GM12878 (cell line): ENCODE results near the gene REG1A. TPM values are rescaled to one million over a fixed set of nuclear protein-coding genes. Genes with fewer than 3 reads are reported as not detected.

Source experiments
- ATAC-seq: fragments of 200-7000 bp; cut with Tn5 transposase; 3 replicates; pipeline ENCODE4 v1.9.1; 2020; ENCODE audit warnings: mild to moderate bottlenecking, moderate library complexity
- BruUV-seq: library from RNA; stranded (reverse); fragments of 400-500 nt; replicated peaks from 2 replicates; lab custom pipeline; 2021; lab: Mats Ljungman, UMichigan
- CTCF ChIA-PET: fragments of 300-600 bp; sonication (Branson Sonifier 250); formaldehyde crosslinking; extraction: SDS; loops from one replicate; lab custom pipeline; 2021; ENCODE audit warnings: inconsistent platforms; lab: Yijun Ruan, JAX
- POLR2A ChIA-PET: fragments of 350-600 bp; formaldehyde crosslinking; extraction: SDS; loops from one replicate; lab custom pipeline; 2021; ENCODE audit warnings: inconsistent platforms; lab: Charles Lee
- RAD21 ChIA-PET: fragments of 300-600 bp; sonication (Branson Sonifier 250); formaldehyde crosslinking; loops from one replicate; lab custom pipeline; 2023; ENCODE audit warnings: antibody characterized with exemption; ENCODE audit not compliant: unreplicated experiment; lab: Charles Lee
- SMC1A ChIA-PET: fragments of 300-600 bp; sonication (Branson Sonifier 250); formaldehyde crosslinking; loops from one replicate; lab custom pipeline; 2023; ENCODE audit not compliant: unreplicated experiment, uncharacterized antibody; lab: Charles Lee
- DNase-seq: peaks from one replicate; pipeline ENCODE4 v3.0.0-alpha.2; 2011; ENCODE audit warnings: low read depth, low spot score
- FAIRE-seq: peaks from 3 replicates; lab custom pipeline; 2011; peaks lifted over from hg19 to GRCh38; lab: Jason Lieb, UNC
- H2AFZ ChIP-seq: 2 replicates; pipeline ENCODE4 v1.6.0; 2011; ENCODE audit warnings: low read depth, low read length, control low read depth; ENCODE audit not compliant: control insufficient read depth
- H3K27ac ChIP-seq: 2 replicates; pipeline ENCODE4 v1.5.1; 2011; ENCODE audit warnings: control low read depth; ENCODE audit not compliant: control insufficient read depth, insufficient read depth
- H3K27me3 ChIP-seq, 2 experiments: replicated peaks in 1 of 2; 2 replicates each; pipeline versions ENCODE4 v1.6.0 to v1.6.1; 2011; ENCODE audit warnings: low read length in 1 of 2; ENCODE audit not compliant: control insufficient read depth in 2 of 2, insufficient read depth in 2 of 2
- H3K36me3 ChIP-seq, 2 experiments: 2 replicates each; pipeline ENCODE4 v1.5.1; 2011; ENCODE audit warnings: low read length in 1 of 2; ENCODE audit not compliant: control insufficient read depth in 2 of 2, insufficient read depth in 2 of 2
- H3K4me1 ChIP-seq: 2 replicates; pipeline ENCODE4 v1.6.1; 2011; ENCODE audit warnings: mild to moderate bottlenecking, low read length, moderate library complexity, mixed read lengths; ENCODE audit not compliant: control insufficient read depth, insufficient read depth
- H3K4me2 ChIP-seq: 2 replicates; pipeline ENCODE4 v1.6.0; 2011; ENCODE audit warnings: control low read depth; ENCODE audit not compliant: control insufficient read depth, insufficient read depth
- H3K4me3 ChIP-seq: fragments of 200-600 bp; sonication (generic); 2 replicates; pipeline ENCODE4 v1.5.1; 2016
- H3K79me2 ChIP-seq: 2 replicates; pipeline ENCODE4 v1.6.0; 2011; ENCODE audit warnings: low read length; ENCODE audit not compliant: control insufficient read depth, insufficient read depth
- H3K9ac ChIP-seq: 2 replicates; pipeline ENCODE4 v1.8.0; 2011; ENCODE audit warnings: low read length, control low read depth, mixed read lengths; ENCODE audit not compliant: control insufficient read depth, insufficient read depth
- H3K9me3 ChIP-seq: replicated peaks from 3 replicates; pipeline ENCODE4 v1.5.1; 2011; ENCODE audit warnings: mild to moderate bottlenecking, low read length; ENCODE audit not compliant: control insufficient read depth, insufficient read depth
- H4K20me1 ChIP-seq: 2 replicates; pipeline ENCODE4 v1.6.0; 2011; ENCODE audit not compliant: control insufficient read depth, insufficient read depth
- ATF7 ChIP-seq: fragments of 450-650 bp; IDR thresholded peaks from 2 replicates; pipeline ENCODE4 v1.6.1; 2016; ENCODE audit warnings: low read depth, mild to moderate bottlenecking
- BRCA1 ChIP-seq: IDR thresholded peaks from 2 replicates; pipeline ENCODE4 v1.6.1; 2011; ENCODE audit warnings: low read depth, low read length, improper control_type of control experiment
- GABPA ChIP-seq: IDR thresholded peaks from 2 replicates; pipeline ENCODE4 v1.6.1; 2014; ENCODE audit warnings: antibody characterized with exemption, low read depth, mild to moderate bottlenecking, inconsistent platforms
- JUND ChIP-seq: IDR thresholded peaks from 2 replicates; pipeline ENCODE4 v1.6.1; 2012; ENCODE audit warnings: low read depth, mild to moderate bottlenecking, low read length, improper control_type of control experiment, moderate library complexity
- LARP7 ChIP-seq: fragments of 450-650 bp; IDR thresholded peaks from 2 replicates; pipeline ENCODE4 v1.6.1; 2017; ENCODE audit warnings: mild to moderate bottlenecking
- MEF2B ChIP-seq: fragments of 450-650 bp; IDR thresholded peaks from 2 replicates; pipeline ENCODE4 v1.6.1; 2018; ENCODE audit warnings: mild to moderate bottlenecking, moderate library complexity; ENCODE audit not compliant: partially characterized antibody, poor library complexity, severe bottlenecking
- NFYB ChIP-seq: IDR thresholded peaks from 2 replicates; pipeline ENCODE4 v1.6.1; 2011; ENCODE audit warnings: low read depth, mild to moderate bottlenecking, low read length, improper control_type of control experiment, moderate library complexity; ENCODE audit not compliant: insufficient read depth
- TARDBP ChIP-seq: IDR thresholded peaks from 2 replicates; pipeline ENCODE4 v1.6.1; 2016; ENCODE audit warnings: borderline replicate concordance
- ZNF24 ChIP-seq: fragments of 450-650 bp; IDR thresholded peaks from 2 replicates; pipeline ENCODE4 v1.6.1; 2017; ENCODE audit warnings: antibody characterized with exemption, mild to moderate bottlenecking
- WGBS: methylation state at CpG from one replicate; pipeline ENCODE4 v1.1.6; 2016; ENCODE audit warnings: low lambda C conversion rate; ENCODE audit not compliant: insufficient replicate concordance, insufficient coverage; ENCODE audit errors: missing lambda C conversion rate; 5-methylcytosine and 5-hydroxymethylcytosine counted together
- in situ Hi-C: fragments of 300-500 bp; cut with MboI; formaldehyde crosslinking; loops from 9 replicates; pipeline ENCODE4 v1.14.3; 2018; ENCODE audit warnings: mixed read lengths
- intact Hi-C: fragments of 100-400 bp; cut with micrococcal nuclease; formaldehyde crosslinking; loops from one replicate; pipeline ENCODE4 v1.14.2; 2022; ENCODE audit not compliant: unreplicated experiment
- polyA plus RNA-seq, 11 experiments: library from polyadenylated mRNA; depleted of rRNA in 4 of 11; unstranded in 6 of 11; stranded (reverse) in 5 of 11; fragments of >200 nt; fragmentation: Nextera tagmentation in 4 of 11; fragmentation: Illumina TruSeq in 1 of 11; extraction: Ambion mirVana in 4 of 11; extraction: Trizol in 1 of 11; gene quantifications; 1 replicate in 1 of 11; 2 replicates in 10 of 11; pipeline versions ENCODE4 v1.2.1 to v1.2.3, GENCODE V29; 2011 to 2016; ENCODE audit warnings: inconsistent platforms in 2 of 11, missing spikeins in 2 of 11, low read depth in 1 of 11
- total RNA-seq, 4 experiments: library from RNA; depleted of rRNA in 3 of 4; stranded (reverse); fragments of >200 nt in 3 of 4; fragmentation: Illumina TruSeq in 1 of 4; extraction: Trizol in 1 of 4; gene quantifications; 2 replicates each; pipeline versions ENCODE4 v1.2.1 to v1.2.3, GENCODE V29; 2013 to 2021
- TF ChIP-seq, protein P1 (sequence below): IDR thresholded peaks from 2 replicates; pipeline ENCODE4 v1.6.1; 2012; ENCODE audit warnings: improper control_type of control experiment, low read depth, low read length; ENCODE audit not compliant: insufficient replicate concordance

The REG1A gene
- total and polyA plus RNA-seq, 10 of the 15 experiments (the other 5 are each of a cell fraction or from before 2014, with no cell fraction given), result 4.5 TPM; not detected in 9

GRCh38 chr2:79105259-79105658 is 15.0 kb upstream of the REG1A start:
- intact Hi-C loops, result no loop called here
- no peaks in the 10 kb centered on the region for H3K36me3 ChIP-seq
- H4K20me1 ChIP-seq, result no peaks in the 10 kb centered on the region
- H3K4me3 ChIP-seq, result no peak overlapping the region
- BruUV-seq, result no TSS peak
- ChIA-PET POLR2A (no interaction called here), CTCF (no interaction called here), RAD21 (no interaction called here), SMC1A (no interaction called here)
- H3K27me3 ChIP-seq, result no peaks in the 10 kb centered on the region
- no peak for FAIRE-seq
- in situ Hi-C loops, result no loop called here
- no peaks in the 10 kb centered on the region for H3K79me2 ChIP-seq
- no peak for ATAC-seq
- no peak overlapping the region for H3K9ac ChIP-seq
- 19% methylated on average over 2 of the region's 2 CpGs for WGBS
- no peak for DNase-seq
- H3K4me2 ChIP-seq, result no peak overlapping the region
- H3K27ac ChIP-seq, result no peak overlapping the region
- H3K4me1 ChIP-seq, result no peaks in the 10 kb centered on the region
- H3K9me3 ChIP-seq, result no peaks in the 10 kb centered on the region
- no peak overlapping the region for H2AFZ ChIP-seq
- TF ChIP-seq, protein P1, sequence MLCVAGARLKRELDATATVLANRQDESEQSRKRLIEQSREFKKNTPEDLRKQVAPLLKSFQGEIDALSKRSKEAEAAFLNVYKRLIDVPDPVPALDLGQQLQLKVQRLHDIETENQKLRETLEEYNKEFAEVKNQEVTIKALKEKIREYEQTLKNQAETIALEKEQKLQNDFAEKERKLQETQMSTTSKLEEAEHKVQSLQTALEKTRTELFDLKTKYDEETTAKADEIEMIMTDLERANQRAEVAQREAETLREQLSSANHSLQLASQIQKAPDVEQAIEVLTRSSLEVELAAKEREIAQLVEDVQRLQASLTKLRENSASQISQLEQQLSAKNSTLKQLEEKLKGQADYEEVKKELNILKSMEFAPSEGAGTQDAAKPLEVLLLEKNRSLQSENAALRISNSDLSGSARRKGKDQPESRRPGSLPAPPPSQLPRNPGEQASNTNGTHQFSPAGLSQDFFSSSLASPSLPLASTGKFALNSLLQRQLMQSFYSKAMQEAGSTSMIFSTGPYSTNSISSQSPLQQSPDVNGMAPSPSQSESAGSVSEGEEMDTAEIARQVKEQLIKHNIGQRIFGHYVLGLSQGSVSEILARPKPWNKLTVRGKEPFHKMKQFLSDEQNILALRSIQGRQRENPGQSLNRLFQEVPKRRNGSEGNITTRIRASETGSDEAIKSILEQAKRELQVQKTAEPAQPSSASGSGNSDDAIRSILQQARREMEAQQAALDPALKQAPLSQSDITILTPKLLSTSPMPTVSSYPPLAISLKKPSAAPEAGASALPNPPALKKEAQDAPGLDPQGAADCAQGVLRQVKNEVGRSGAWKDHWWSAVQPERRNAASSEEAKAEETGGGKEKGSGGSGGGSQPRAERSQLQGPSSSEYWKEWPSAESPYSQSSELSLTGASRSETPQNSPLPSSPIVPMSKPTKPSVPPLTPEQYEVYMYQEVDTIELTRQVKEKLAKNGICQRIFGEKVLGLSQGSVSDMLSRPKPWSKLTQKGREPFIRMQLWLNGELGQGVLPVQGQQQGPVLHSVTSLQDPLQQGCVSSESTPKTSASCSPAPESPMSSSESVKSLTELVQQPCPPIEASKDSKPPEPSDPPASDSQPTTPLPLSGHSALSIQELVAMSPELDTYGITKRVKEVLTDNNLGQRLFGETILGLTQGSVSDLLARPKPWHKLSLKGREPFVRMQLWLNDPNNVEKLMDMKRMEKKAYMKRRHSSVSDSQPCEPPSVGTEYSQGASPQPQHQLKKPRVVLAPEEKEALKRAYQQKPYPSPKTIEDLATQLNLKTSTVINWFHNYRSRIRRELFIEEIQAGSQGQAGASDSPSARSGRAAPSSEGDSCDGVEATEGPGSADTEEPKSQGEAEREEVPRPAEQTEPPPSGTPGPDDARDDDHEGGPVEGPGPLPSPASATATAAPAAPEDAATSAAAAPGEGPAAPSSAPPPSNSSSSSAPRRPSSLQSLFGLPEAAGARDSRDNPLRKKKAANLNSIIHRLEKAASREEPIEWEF, result no peak
- no peak for TF ChIP-seq TARDBP
- TF ChIP-seq JUND, result no peak
- no peak for TF ChIP-seq ZNF24
- TF ChIP-seq MEF2B, result no peak
- TF ChIP-seq ATF7, result no peak
- TF ChIP-seq GABPA, result no peak
- TF ChIP-seq LARP7, result no peak
- no peak for TF ChIP-seq BRCA1
- no peak for TF ChIP-seq NFYB
- TF ChIP-seq, all 136 proteins: peak for 0
